ENCODE measurements around the gene SMG7.
A peak's percentile ranks its signal among the peaks of the same experiment; 100 is the strongest.

SMG7 gene

DNA sequence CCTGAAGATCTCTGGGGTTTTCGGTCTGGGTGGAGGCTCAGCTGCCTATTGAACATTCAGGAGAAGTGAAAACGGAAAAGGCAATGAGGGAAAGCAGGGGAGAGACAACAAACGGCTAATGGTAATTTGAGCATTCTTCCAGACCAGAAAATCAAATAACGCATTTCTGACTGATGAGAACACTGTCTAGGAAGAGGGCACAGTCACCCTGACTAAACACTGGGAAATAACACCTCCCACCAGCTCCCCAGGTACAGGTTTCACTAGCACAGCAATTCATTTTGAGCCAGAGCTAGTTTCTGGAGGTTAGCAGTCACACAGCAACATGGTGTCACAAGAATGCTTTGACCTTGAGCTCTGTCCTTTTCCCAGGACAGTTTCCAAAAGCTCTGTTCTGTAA, 96.8 kb downstream of the SMG7 start:
- Histone ChIP-seq H3K36me3 (peaks cover 0 to 100% (median 89%) of the 10 kb centered on the region in 11 experiments; a peak in 15 of 22 replicates), H3K27ac (peak overlapping the region in 8 of 11 experiments; percentile 33 to 67 (median 56); a peak in 14 of 22 replicates), H3K4me3 (no peak overlapping the region), H4K20me1 (peaks cover 0 to 68% (median 0%) of the 10 kb centered on the region in 11 experiments; a peak in 7 of 22 replicates), H3K27me3 (no peaks in the 10 kb centered on the region), H3K9me3 (replicated peaks in 1 of 11) (peaks cover 0 to 7% (median 0%) of the 10 kb centered on the region in 11 experiments; a peak in 1 of 22 replicates), H3K4me1 (peaks cover 27 to 70% (median 44%) of the 10 kb centered on the region in 10 experiments), H3K9ac (peak overlapping the region in 4 of 11 experiments; percentile 24 to 45 (median 32); a peak in 4 of 22 replicates), H3K4me2 (peak overlapping the region in 8 of 11 experiments; percentile 41 to 88 (median 66); a peak in 14 of 22 replicates)
- TF ChIP-seq Cebpa-rat (IDR thresholded peaks at IDR 0.05): no peak

GRCh38 chr1:183569801-183570200, 97.5 kb downstream of the SMG7 start:
- Histone ChIP-seq H3K9ac (peak overlapping the region in 2 of 11 experiments; percentile 9 to 24; a peak in 2 of 22 replicates), H3K4me2 (peak overlapping the region in 3 of 11 experiments; percentile 67 to 88 (median 77); a peak in 6 of 22 replicates), H3K36me3 (peaks cover 0 to 100% (median 92%) of the 10 kb centered on the region in 11 experiments; a peak in 15 of 22 replicates), H3K27me3 (no peaks in the 10 kb centered on the region), H4K20me1 (peaks cover 0 to 68% (median 0%) of the 10 kb centered on the region in 11 experiments; a peak in 7 of 22 replicates), H3K4me1 (peaks cover 34 to 70% (median 48%) of the 10 kb centered on the region in 10 experiments), H3K27ac (peak overlapping the region in 4 of 11 experiments; percentile 6 to 67 (median 62); a peak in 7 of 22 replicates), H3K9me3 (replicated peaks in 1 of 11) (peaks cover 0 to 7% (median 0%) of the 10 kb centered on the region in 11 experiments; a peak in 1 of 22 replicates), H3K4me3 (no peak overlapping the region)
- TF ChIP-seq Cebpa-rat (IDR thresholded peaks at IDR 0.05): no peak

DNA sequence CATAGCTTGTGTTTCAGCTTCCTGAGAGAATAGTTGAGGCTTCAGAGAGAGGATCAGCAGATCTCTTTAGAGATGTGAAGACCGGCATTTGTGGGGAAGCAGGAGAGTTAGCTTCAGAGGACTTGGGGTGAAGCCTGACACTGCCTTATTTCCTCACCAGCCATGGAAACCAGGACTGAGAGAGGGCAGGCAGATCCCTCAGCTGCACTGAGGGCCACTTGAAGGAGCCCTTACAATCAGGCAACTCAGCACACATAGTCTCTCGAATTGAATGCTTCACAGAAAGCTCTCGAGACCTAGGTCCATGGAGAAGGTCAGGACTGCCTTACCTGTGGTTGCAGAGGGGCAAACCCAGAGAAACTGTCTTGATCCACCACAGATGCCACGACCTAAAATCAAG, 98.2 kb downstream of the SMG7 start:
- no peak overlapping the region for H3K4me3 ChIP-seq
- H4K20me1 ChIP-seq: peaks cover 0 to 68% (median 0%) of the 10 kb centered on the region in 11 experiments; a peak in 7 of 22 replicates
- TF ChIP-seq Cebpa-rat (IDR thresholded peaks at IDR 0.05): no peak
- peaks cover 0 to 7% (median 0%) of the 10 kb centered on the region in 11 experiments; a peak in 1 of 22 replicates for H3K9me3 ChIP-seq (replicated peaks in 1 of 11)
- peak overlapping the region in 2 of 11 experiments; percentile 24 to 32; a peak in 3 of 22 replicates for H3K9ac ChIP-seq
- peak overlapping the region in 7 of 11 experiments; percentile 6 to 67 (median 22); a peak in 9 of 22 replicates for H3K27ac ChIP-seq
- no peaks in the 10 kb centered on the region for H3K27me3 ChIP-seq
- H3K4me1 ChIP-seq: peaks cover 36 to 70% (median 49%) of the 10 kb centered on the region in 10 experiments
- peaks cover 0 to 100% (median 92%) of the 10 kb centered on the region in 11 experiments; a peak in 15 of 22 replicates for H3K36me3 ChIP-seq
- peak overlapping the region in 3 of 11 experiments; percentile 67 to 88 (median 77); a peak in 6 of 22 replicates for H3K4me2 ChIP-seq

GRCh38 chr1:183571678-183572268, 99.5 kb downstream of the SMG7 start:
- Histone ChIP-seq H3K27ac (no peak overlapping the region), H3K4me2 (no peak overlapping the region), H3K4me3 (no peak overlapping the region), H3K27me3 (no peaks in the 10 kb centered on the region), H3K36me3 (peaks cover 0 to 100% (median 91%) of the 10 kb centered on the region in 11 experiments; a peak in 15 of 22 replicates), H3K9ac (no peak overlapping the region), H4K20me1 (peaks cover 0 to 68% (median 0%) of the 10 kb centered on the region in 11 experiments; a peak in 6 of 22 replicates), H3K4me1 (peaks cover 43 to 74% (median 51%) of the 10 kb centered on the region in 10 experiments), H3K9me3 (replicated peaks in 1 of 11) (peaks cover 0 to 7% (median 0%) of the 10 kb centered on the region in 11 experiments; a peak in 1 of 22 replicates)
- TF ChIP-seq Cebpa-rat (IDR thresholded peaks at IDR 0.05): no peak

GRCh38 chr1:183572721-183573120, 100.4 kb downstream of the SMG7 start:
- TF ChIP-seq Cebpa-rat (IDR thresholded peaks at IDR 0.05): no peak
- H3K4me2 ChIP-seq: no peak overlapping the region; a peak in 1 of 22 replicates
- H3K9me3 ChIP-seq (replicated peaks in 1 of 11): peaks cover 0 to 7% (median 0%) of the 10 kb centered on the region in 11 experiments; a peak in 1 of 22 replicates
- no peak overlapping the region for H3K9ac ChIP-seq
- peak overlapping the region in 1 of 11 experiments; percentile 3; a peak in 1 of 22 replicates for H3K27ac ChIP-seq
- H3K4me3 ChIP-seq: no peak overlapping the region
- H3K36me3 ChIP-seq: peaks cover 0 to 100% (median 82%) of the 10 kb centered on the region in 11 experiments; a peak in 15 of 22 replicates
- H4K20me1 ChIP-seq: peaks cover 0 to 66% (median 0%) of the 10 kb centered on the region in 11 experiments; a peak in 6 of 22 replicates
- H3K27me3 ChIP-seq: no peaks in the 10 kb centered on the region
- H3K4me1 ChIP-seq: peaks cover 43 to 74% (median 51%) of the 10 kb centered on the region in 10 experiments

- H3K4me3 ChIP-seq: no peak overlapping the region; a peak in 1 of 20 replicates
- TF ChIP-seq Cebpa-rat (IDR thresholded peaks at IDR 0.05): no peak
- peaks cover 51 to 73% (median 62%) of the 10 kb centered on the region in 10 experiments for H3K4me1 ChIP-seq
- no peaks in the 10 kb centered on the region for H3K27me3 ChIP-seq
- H3K9me3 ChIP-seq (replicated peaks in 1 of 11): peaks cover 0 to 7% (median 0%) of the 10 kb centered on the region in 11 experiments; a peak in 1 of 22 replicates
- H3K4me2 ChIP-seq: peak overlapping the region in 8 of 11 experiments; percentile 73 to 97 (median 94); a peak in 16 of 22 replicates
- H4K20me1 ChIP-seq: peaks cover 0 to 68% (median 0%) of the 10 kb centered on the region in 11 experiments; a peak in 6 of 22 replicates
- peak overlapping the region in 3 of 11 experiments; percentile 95 to 96 (median 96); a peak in 4 of 22 replicates for H3K27ac ChIP-seq
- H3K9ac ChIP-seq: no peak overlapping the region
- peaks cover 0 to 87% (median 65%) of the 10 kb centered on the region in 11 experiments; a peak in 15 of 22 replicates for H3K36me3 ChIP-seq
Measured at GRCh38 chr1:183575606-183576005, 103.3 kb downstream of the SMG7 start.

- Histone ChIP-seq H3K27ac (peak overlapping the region in 8 of 11 experiments; percentile 0 to 96 (median 93); a peak in 13 of 22 replicates), H3K36me3 (peaks cover 0 to 85% (median 58%) of the 10 kb centered on the region in 11 experiments; a peak in 15 of 22 replicates), H4K20me1 (peaks cover 0 to 68% (median 0%) of the 10 kb centered on the region in 11 experiments; a peak in 6 of 22 replicates)
Measured at GRCh38 chr1:183576537-183576936, 104.2 kb downstream of the SMG7 start.

GRCh38 chr1:183577897-183578465, 105.7 kb downstream of the SMG7 start:
- Histone ChIP-seq H4K20me1 (peaks cover 0 to 55% (median 0%) of the 10 kb centered on the region in 11 experiments; a peak in 6 of 22 replicates), H3K4me2 (peak overlapping the region; percentile 73 to 97 (median 91)), H3K9me3 (replicated peaks in 1 of 11) (peaks cover 0 to 5% (median 0%) of the 10 kb centered on the region in 11 experiments; a peak in 1 of 22 replicates), H3K27me3 (no peaks in the 10 kb centered on the region), H3K9ac (peak overlapping the region; percentile 10 to 82 (median 51); a peak in 18 of 22 replicates), H3K4me1 (peaks cover 71 to 92% (median 81%) of the 10 kb centered on the region in 10 experiments), H3K4me3 (peak overlapping the region in 2 of 10 experiments; percentile 20 to 29; a peak in 4 of 20 replicates), H3K36me3 (peaks cover 0 to 85% (median 43%) of the 10 kb centered on the region in 11 experiments; a peak in 15 of 22 replicates), H3K27ac (peak overlapping the region; percentile 26 to 96 (median 91); a peak in 20 of 22 replicates)
- TF ChIP-seq Cebpa-rat (IDR thresholded peaks at IDR 0.05): no peak

More at GRCh38 chr1:183576537-183576936, 104.2 kb downstream of the SMG7 start:
- Histone ChIP-seq H3K4me2 (peak overlapping the region; percentile 28 to 97 (median 91); a peak in 20 of 22 replicates), H3K4me3 (peak overlapping the region in 7 of 10 experiments; percentile 16 to 50 (median 29); a peak in 9 of 20 replicates), H3K4me1 (peaks cover 57 to 78% (median 71%) of the 10 kb centered on the region in 10 experiments), H3K9ac (peak overlapping the region in 6 of 11 experiments; percentile 15 to 82 (median 46); a peak in 6 of 22 replicates), H3K27me3 (no peaks in the 10 kb centered on the region), H3K9me3 (replicated peaks in 1 of 11) (peaks cover 0 to 7% (median 0%) of the 10 kb centered on the region in 11 experiments; a peak in 1 of 22 replicates)
- TF ChIP-seq Cebpa-rat (IDR thresholded peaks at IDR 0.05): no peak

Data from BLaER1 treated with 17β-estradiol and CSF1 and Interleukin-3, amounts not matched to agents 10 nM and 100 nM (cell line).